ENCODE data around the gene CMTM7.

GRCh38 chr3:32374788-32375595 is 16.7 kb upstream of the CMTM7 start:
- no peak for TF ChIP-seq CBX8 (IDR thresholded peaks at IDR 0.05; ENCODE audit: borderline replicate concordance, low read depth, low read length)
- peak; percentile 57 to 71 for TF ChIP-seq RAD21 (IDR thresholded peaks at IDR 0.05 in 1 of 2, conservative IDR thresholded peaks at IDR 0.05 in 1 of 2; ENCODE audit: low read depth in 2 of 2, low read length in 2 of 2)
- TF ChIP-seq, protein P1, sequence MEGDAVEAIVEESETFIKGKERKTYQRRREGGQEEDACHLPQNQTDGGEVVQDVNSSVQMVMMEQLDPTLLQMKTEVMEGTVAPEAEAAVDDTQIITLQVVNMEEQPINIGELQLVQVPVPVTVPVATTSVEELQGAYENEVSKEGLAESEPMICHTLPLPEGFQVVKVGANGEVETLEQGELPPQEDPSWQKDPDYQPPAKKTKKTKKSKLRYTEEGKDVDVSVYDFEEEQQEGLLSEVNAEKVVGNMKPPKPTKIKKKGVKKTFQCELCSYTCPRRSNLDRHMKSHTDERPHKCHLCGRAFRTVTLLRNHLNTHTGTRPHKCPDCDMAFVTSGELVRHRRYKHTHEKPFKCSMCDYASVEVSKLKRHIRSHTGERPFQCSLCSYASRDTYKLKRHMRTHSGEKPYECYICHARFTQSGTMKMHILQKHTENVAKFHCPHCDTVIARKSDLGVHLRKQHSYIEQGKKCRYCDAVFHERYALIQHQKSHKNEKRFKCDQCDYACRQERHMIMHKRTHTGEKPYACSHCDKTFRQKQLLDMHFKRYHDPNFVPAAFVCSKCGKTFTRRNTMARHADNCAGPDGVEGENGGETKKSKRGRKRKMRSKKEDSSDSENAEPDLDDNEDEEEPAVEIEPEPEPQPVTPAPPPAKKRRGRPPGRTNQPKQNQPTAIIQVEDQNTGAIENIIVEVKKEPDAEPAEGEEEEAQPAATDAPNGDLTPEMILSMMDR (IDR thresholded peaks at IDR 0.05; ENCODE audit: control extremely low read depth in 1 of 3, insufficient read depth in 1 of 3, low read depth in 1 of 3, low read length in 3 of 3) = peak in 2 of 3 experiments; percentile 64 to 72; a peak in 3 of 4 replicates
- no peak for TF ChIP-seq CEBPB (IDR thresholded peaks at IDR 0.05; ENCODE audit: low read depth, low read length)
- TF ChIP-seq, protein P2, sequence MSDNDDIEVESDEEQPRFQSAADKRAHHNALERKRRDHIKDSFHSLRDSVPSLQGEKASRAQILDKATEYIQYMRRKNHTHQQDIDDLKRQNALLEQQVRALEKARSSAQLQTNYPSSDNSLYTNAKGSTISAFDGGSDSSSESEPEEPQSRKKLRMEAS (IDR thresholded peaks at IDR 0.05) = no peak
- TF ChIP-seq JUND (IDR thresholded peaks at IDR 0.05; ENCODE audit: low read length) = no peak
- no peak for TF ChIP-seq SUZ12 (IDR thresholded peaks at IDR 0.05; ENCODE audit: low read length)
- no peak for TF ChIP-seq POLR2A (IDR thresholded peaks at IDR 0.05; ENCODE audit: control extremely low read depth in 1 of 2, low read depth in 2 of 2, low read length in 2 of 2)
- TF ChIP-seq EGR1 (IDR thresholded peaks at IDR 0.05; ENCODE audit: borderline replicate concordance, low read depth, low read length) = no peak
- no peak for TF ChIP-seq MAFK (IDR thresholded peaks at IDR 0.05; ENCODE audit: low read depth, low read length)
- no peak for TF ChIP-seq POLR2AphosphoS5 (IDR thresholded peaks at IDR 0.05; ENCODE audit: low read depth, low read length)
- TF ChIP-seq PHF8 (conservative IDR thresholded peaks at IDR 0.05; ENCODE audit: low read depth, low read length) = no peak
- TF ChIP-seq SIX5 (IDR thresholded peaks at IDR 0.05; ENCODE audit: low read depth, low read length) = no peak
